GM19193 (cell line): ENCODE results near the gene MYF6.

ENCODE experiments used
- POLR2A ChIP-seq: IDR thresholded peaks from 4 replicates; pipeline ENCODE4 v1.6.1; 2011; ENCODE audit not compliant: insufficient read depth, insufficient read length; ENCODE audit errors: extremely low read depth

Gene MYF6

DNA sequence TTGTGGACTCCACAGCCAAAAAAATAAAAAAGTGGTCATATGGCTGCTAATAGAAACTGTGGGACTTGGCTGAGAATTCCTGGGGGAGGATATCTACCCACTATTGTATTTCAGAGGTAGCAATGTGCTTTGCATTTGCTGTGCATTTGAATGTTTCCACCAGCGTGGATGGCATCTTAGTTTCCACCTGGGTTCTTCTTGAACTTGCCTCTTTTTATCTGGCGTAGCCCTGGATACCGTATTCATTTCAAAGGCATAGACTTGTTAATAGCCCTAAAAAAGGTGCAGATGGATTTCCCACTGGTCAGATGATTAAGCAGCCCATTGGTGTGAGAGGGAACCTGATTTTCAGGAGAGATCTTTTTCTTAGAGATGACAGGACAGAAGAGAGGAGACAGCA lies 7.4 kb downstream of the MYF6 start:
- no peak for TF ChIP-seq POLR2A

DNA sequence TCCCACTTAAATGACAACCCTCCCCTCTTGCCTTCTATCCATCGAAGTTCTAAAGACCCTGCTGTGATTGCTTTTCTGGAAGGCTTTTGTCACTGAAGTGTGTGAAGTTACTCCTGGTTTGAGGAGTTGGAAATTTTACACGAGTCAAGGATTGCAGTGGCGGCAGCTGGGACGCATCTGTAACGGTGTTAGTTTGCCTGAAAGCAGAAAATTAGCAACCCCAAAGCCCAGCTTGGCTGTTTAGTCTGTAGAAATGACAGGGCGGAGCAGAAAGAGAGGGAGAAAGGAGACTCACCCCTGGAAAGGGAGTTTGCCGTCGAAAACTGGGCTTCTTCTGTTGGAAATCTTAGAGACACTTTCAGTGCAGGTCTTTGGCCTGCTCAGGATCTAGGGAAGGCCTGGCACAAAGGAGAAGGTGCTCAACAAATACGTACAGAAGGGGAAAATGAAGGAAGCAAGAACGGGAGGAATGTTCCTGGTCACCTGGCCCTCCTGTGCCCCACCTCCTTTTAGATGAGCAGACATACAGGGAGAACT lies 8.3 kb downstream of the MYF6 start:
- no peak for TF ChIP-seq POLR2A

DNA sequence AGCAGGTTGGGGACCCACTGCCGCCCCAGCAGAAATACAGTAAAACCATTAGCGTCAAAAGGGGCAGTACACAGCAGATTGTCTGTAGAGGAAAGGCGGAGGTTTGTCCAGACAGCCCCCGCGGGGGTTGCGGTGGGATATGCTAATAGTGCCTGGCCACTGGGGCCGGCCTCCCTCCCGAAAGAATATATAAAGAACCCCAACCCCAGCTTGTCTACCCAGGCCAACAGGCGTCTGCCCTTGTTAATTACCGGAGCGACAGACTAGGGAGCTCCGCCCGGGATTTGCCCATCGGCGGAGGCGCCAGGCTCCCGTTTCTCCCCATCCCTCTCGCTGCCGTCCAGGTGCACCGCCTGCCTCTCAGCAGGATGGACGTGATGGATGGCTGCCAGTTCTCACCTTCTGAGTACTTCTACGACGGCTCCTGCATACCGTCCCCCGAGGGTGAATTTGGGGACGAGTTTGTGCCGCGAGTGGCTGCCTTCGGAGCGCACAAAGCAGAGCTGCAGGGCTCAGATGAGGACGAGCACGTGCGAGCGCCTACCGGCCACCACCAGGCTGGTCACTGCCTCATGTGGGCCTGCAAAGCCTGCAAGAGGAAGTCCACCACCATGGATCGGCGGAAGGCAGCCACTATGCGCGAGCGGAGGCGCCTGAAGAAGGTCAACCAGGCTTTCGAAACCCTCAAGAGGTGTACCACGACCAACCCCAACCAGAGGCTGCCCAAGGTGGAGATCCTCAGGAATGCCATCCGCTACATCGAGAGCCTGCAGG lies 9.4 kb downstream of the MYF6 start, which contains the start of gene MYF5:
Gene MYF5, plus strand, starts transcription at position 217 of the 774 bp plus-strand sequence. Its CDS starts 152 bp downstream, at position 369.
- no peak for TF ChIP-seq POLR2A

DNA sequence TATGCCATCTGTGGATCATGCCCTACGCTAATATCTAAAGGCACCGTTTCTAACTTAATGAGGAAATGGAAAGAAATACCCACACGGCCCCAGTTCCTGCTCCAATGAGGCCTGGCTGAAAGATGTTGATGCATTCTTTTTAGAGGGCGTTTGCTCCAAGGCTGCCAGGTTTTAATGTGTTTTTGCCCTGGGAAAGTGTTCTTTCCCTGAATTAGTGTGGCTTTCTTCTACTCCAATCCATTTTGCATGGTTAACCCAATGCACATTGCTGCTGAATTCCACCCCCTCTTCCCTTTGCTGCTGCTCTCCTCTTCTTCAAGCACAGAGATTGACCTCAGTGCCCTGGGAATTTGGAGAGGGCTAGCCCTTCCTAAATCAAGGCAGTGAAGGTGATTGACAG lies 10.4 kb downstream of the MYF6 start:
- TF ChIP-seq POLR2A, result no peak

DNA sequence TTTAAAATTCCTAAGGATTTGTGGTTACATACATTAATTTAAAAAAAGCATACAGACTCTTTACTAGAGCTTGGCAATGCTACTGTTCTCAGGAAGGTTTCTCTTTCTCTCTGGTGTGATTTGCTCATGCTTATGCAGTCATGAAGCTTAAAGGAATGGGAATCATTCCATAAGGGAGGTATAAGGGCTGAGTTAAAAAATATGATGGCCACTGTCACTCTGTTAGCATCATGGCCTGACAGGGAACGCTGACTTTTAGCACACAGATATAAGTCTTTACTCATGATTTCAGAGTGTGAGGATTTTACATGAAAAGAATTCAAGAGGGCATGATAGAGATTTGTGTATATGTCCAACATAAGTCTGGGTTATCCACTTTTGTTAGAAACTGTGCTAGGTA lies 13.1 kb downstream of the MYF6 start:
- no peak for TF ChIP-seq POLR2A

DNA sequence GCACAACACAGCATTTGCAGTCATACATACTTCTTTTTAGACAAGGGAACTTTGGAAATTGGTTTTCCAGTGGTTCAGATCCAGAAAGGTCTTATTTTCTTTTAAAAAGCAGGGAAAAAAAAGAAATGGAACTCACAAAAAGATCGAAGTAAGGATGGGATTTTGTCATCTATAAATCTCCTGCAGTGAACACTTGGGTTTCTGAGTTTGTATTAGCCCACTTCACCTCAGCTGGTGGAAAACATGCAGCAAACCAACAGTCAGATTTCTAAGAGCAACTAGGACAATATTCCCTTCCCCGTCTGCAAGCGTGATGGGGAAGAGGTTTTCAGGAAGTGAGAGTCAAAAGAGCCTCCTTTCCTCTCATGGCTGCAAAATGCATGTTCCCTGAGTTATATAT lies 13.9 kb downstream of the MYF6 start:
- TF ChIP-seq POLR2A, result no peak

DNA sequence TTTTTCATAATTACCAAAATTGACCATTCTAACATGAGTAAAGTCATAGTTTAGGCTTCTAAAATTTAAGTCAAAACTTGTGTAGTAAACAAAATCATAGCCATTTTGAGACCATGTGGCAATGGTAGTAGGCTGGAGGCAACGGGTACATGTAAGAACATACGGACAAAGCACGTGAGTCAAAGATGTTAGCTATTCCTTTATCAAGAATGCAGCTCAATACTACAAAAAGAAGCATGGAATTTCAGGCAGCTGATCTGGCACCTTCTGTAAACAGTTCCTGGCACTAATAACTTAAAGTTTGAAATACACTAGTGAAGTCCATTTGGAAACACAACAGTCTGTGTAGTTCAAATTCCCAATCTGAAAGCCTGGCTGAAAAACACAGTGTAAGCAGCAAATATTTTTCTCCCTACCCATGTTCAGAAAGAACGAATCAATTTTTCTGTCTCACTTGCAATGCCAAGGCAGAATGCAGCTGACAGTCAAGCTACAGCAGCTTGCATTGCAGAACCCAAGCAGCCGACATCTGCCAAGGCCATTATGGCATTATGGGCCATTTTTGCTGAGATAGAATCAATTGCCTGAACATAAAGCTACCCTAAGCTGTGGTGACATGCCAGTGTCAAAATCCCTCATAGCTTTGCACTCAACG lies 38.5 kb downstream of the MYF6 start:
- no peak for TF ChIP-seq POLR2A

DNA sequence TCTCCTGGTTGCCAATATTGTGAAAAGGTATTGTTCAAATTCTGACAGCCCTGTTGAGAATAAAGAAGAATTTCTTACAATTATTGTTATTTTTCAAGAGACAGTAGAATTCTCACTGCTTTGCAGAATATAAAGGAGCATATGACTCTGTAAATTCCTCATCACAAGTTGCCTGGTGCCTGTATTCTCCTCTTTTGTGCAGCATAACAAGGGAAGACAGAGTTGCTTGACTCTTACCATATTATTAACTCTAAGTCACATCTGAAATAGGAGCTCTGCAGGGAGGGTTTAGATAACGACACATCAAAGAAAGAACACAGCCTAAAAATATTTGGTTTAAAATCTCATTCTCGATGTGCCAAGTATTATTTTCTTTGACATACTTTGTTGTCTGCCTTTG lies 40.4 kb downstream of the MYF6 start:
- TF ChIP-seq POLR2A, result no peak

DNA sequence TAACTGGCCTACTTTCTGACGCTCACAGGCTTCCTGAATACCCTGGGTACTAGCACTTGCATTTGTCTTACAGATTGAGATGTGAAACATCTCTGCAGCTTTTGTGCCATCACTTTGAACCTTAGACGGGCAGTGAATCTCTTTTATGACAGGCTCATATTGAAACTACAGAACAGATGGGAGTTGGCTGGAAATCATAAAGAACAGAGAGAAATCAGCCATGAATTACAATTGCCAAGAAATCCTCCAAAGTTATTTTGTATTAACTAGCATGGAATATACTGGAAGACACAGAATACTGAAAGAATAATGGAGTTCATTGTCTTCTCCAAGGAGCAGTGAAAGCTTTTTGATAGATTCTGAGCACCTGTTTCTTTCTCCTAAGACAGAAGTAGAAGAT lies 42.0 kb downstream of the MYF6 start:
- no peak for TF ChIP-seq POLR2A

DNA sequence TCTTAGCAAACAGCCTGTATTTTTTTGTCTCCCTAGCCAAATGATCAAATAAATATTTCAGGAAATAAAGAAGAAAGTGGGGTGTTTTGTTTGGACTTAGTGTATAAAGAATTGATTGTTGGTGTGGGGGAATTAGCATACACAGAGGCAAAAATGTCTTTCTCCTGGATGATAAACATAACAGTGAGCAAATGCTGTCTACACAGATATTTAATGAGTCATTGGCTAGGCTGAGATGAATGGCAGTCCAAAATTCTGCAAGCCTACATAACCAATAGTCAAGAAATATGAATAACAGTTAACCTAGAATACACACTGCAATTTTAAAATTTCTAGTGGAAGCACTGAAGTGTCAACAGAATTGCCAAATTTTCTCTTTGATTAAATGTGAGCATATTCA lies 45.0 kb downstream of the MYF6 start:
- TF ChIP-seq POLR2A, result no peak

DNA sequence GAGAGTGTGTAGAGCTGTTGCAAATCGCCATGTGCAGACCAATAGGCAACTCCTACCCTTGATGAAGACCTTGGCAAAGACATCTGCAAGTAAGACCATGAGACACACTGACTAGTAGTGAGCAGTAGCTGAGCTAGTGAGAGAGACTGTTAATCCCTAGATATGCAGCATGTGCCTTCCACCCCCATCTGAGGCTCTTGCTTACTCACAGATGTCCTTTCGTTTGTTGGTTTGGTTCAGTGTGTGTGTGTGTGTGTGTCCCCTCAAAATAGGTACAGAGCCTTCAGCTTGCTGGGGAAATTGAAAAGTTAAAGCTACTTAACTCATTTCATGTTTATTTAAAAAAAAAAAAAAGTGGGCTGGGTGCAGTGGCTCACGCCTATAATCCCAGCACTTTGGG lies 46.8 kb downstream of the MYF6 start:
- no peak for TF ChIP-seq POLR2A

DNA sequence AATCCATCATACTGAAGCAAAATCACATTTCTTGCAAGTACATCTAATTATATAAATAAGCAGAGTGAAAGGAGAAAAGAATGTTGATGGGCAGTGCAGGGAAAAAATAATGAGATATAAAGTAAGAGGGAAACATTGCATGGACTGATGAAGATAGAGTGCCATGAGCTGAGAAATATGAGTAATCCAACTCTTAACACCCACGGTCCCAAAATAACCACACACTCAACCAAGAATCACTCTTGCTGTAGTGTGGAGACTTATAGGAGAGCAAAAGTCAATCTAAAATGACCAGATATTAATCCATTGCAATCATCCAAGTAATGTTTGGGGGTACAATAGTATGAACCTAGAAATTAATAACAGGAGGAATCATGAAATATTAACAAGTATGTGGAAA lies 49.4 kb downstream of the MYF6 start:
- no peak for TF ChIP-seq POLR2A
